ENCODE results near the gene SIRPB2. TPM values are rescaled to one million over a fixed set of nuclear protein-coding genes. Genes with fewer than 3 reads are reported as not detected.

The SIRPB2 gene
- polyA plus RNA-seq, 2 donors: 0.41 to 0.75 TPM

GRCh38 chr20:1467355-1468116 lies 23.7 kb downstream of the SIRPB2 start:
- WGBS, 2 donors: 48 to 56% methylated on average over 22 of the region's 22 CpGs
- peak overlapping the region; percentile 26 to 36 for H3K27ac ChIP-seq (ENCODE audit: low read depth in 2 of 2, low read length in 1 of 2)
- peaks cover 5 to 13% of the 10 kb centered on the region in 2 donors for H3K4me1 ChIP-seq (ENCODE audit: control insufficient read depth in 2 of 2, insufficient read depth in 2 of 2, low read length in 1 of 2)
- H3K4me3 ChIP-seq (ENCODE audit: low read depth in 1 of 2, low read length in 2 of 2): no peak overlapping the region
- H3K36me3 ChIP-seq (ENCODE audit: control insufficient read depth in 2 of 2, insufficient read depth in 2 of 2, low read length in 1 of 2): peaks cover 0 to 4% of the 10 kb centered on the region in 2 donors
- no peaks in the 10 kb centered on the region for H3K27me3 ChIP-seq (ENCODE audit: control insufficient read depth in 1 of 2, insufficient read depth in 2 of 2, low read length in 2 of 2)
- H3K9me3 ChIP-seq (ENCODE audit: control insufficient read depth in 2 of 2, insufficient read depth in 1 of 2, low read depth in 1 of 2, low read length in 1 of 2): no peaks in the 10 kb centered on the region

GRCh38 chr20:1467082-1467354 lies 24.2 kb downstream of the SIRPB2 start:
- 1 to 9% methylated on average over 7 of the region's 7 CpGs for WGBS, 2 donors
- Histone ChIP-seq H3K36me3 (ENCODE audit: control insufficient read depth in 2 of 2, insufficient read depth in 2 of 2, low read length in 1 of 2) (peaks cover 0 to 4% of the 10 kb centered on the region in 2 donors), H3K4me1 (ENCODE audit: control insufficient read depth in 2 of 2, insufficient read depth in 2 of 2, low read length in 1 of 2) (peaks cover 5 to 13% of the 10 kb centered on the region in 2 donors), H3K27me3 (ENCODE audit: control insufficient read depth in 1 of 2, insufficient read depth in 2 of 2, low read length in 2 of 2) (no peaks in the 10 kb centered on the region), H3K27ac (ENCODE audit: low read depth in 2 of 2, low read length in 1 of 2) (peak overlapping the region; percentile 26 to 36), H3K9me3 (ENCODE audit: control insufficient read depth in 2 of 2, insufficient read depth in 1 of 2, low read depth in 1 of 2, low read length in 1 of 2) (no peaks in the 10 kb centered on the region), H3K4me3 (ENCODE audit: low read depth in 1 of 2, low read length in 2 of 2) (no peak overlapping the region)

- H3K27me3 ChIP-seq (ENCODE audit: control insufficient read depth in 1 of 2, insufficient read depth in 2 of 2, low read length in 2 of 2): no peaks in the 10 kb centered on the region
- WGBS, 2 donors: 0 to 1% methylated on average over 85 to 104 of the region's 104 CpGs
- H3K9me3 ChIP-seq (ENCODE audit: control insufficient read depth in 2 of 2, insufficient read depth in 1 of 2, low read depth in 1 of 2, low read length in 1 of 2): no peaks in the 10 kb centered on the region
- H3K36me3 ChIP-seq (ENCODE audit: control insufficient read depth in 2 of 2, insufficient read depth in 2 of 2, low read length in 1 of 2): peaks cover 1 to 4% of the 10 kb centered on the region in 2 donors
- H3K4me1 ChIP-seq (ENCODE audit: control insufficient read depth in 2 of 2, insufficient read depth in 2 of 2, low read length in 1 of 2): peaks cover 5 to 13% of the 10 kb centered on the region in 2 donors
- H3K4me3 ChIP-seq (ENCODE audit: low read depth in 1 of 2, low read length in 2 of 2): peak within 1 kb of the TSS; percentile 87 to 92
- peak within 1 kb of the TSS; percentile 95 to 97 for H3K27ac ChIP-seq (ENCODE audit: low read depth in 2 of 2, low read length in 1 of 2)
Measured at GRCh38 chr20:1466211-1467081, 24.8 kb downstream of the SIRPB2 start, which contains the start of gene NSFL1C. TSS of gene NSFL1C (minus strand) at chr20:1466849. CDS start at chr20:1466824, 25 bp downstream.

DNA sequence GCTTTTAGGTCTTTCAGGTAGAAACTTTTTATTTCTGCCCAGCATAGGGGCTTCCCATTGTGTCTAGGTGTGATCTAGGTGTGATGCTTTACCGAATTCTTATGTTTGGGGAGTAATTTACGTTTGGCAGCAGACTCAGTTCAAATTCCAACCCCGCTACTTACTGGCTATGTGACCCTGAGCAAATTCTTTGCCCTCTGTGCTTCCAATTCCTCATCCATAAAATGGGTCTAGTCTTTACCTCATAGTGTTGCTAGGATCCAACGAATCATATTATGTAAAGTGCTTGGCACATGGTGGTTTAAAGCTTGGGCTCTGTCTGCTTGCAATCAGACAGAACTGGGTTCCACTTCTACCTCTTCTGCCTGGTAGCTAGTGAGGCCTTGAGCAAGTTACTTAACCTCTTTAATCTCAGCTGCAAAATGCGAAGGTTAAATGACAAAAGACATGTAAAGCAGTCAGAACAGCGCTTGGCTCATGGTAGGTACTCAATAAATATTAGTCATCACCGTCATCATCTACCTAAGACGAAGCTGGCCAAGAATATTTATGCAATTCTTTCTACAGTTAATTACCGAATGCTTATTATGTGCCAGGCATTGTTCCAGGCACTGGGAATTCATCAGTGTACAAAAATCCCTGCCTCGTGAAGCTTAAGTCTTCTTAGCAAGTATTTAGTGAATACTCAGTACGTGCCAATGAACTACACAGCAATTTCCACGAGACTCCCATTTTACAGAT lies 25.6 kb downstream of the SIRPB2 start:
- H3K27ac ChIP-seq (ENCODE audit: low read depth in 2 of 2, low read length in 1 of 2): peak overlapping the region; percentile 95 to 97
- H3K9me3 ChIP-seq (ENCODE audit: control insufficient read depth in 2 of 2, insufficient read depth in 1 of 2, low read depth in 1 of 2, low read length in 1 of 2): no peaks in the 10 kb centered on the region
- no peaks in the 10 kb centered on the region for H3K27me3 ChIP-seq (ENCODE audit: control insufficient read depth in 1 of 2, insufficient read depth in 2 of 2, low read length in 2 of 2)
- WGBS, 2 donors: 32 to 33% methylated on average over 12 of the region's 12 CpGs
- H3K4me3 ChIP-seq (ENCODE audit: low read depth in 1 of 2, low read length in 2 of 2): peak overlapping the region; percentile 87 to 92
- H3K4me1 ChIP-seq (ENCODE audit: control insufficient read depth in 2 of 2, insufficient read depth in 2 of 2, low read length in 1 of 2): peaks cover 5 to 13% of the 10 kb centered on the region in 2 donors
- peaks cover 4 to 6% of the 10 kb centered on the region in 2 donors for H3K36me3 ChIP-seq (ENCODE audit: control insufficient read depth in 2 of 2, insufficient read depth in 2 of 2, low read length in 1 of 2)

GRCh38 chr20:1463971-1464570 lies 27.1 kb downstream of the SIRPB2 start:
- WGBS, 2 donors: 92 to 95% methylated on average over 9 of the region's 9 CpGs
- H3K9me3 ChIP-seq (ENCODE audit: control insufficient read depth in 2 of 2, insufficient read depth in 1 of 2, low read depth in 1 of 2, low read length in 1 of 2): no peaks in the 10 kb centered on the region
- H3K27me3 ChIP-seq (ENCODE audit: control insufficient read depth in 1 of 2, insufficient read depth in 2 of 2, low read length in 2 of 2): no peaks in the 10 kb centered on the region
- H3K4me1 ChIP-seq (ENCODE audit: control insufficient read depth in 2 of 2, insufficient read depth in 2 of 2, low read length in 1 of 2): peaks cover 5 to 11% of the 10 kb centered on the region in 2 donors
- H3K36me3 ChIP-seq (ENCODE audit: control insufficient read depth in 2 of 2, insufficient read depth in 2 of 2, low read length in 1 of 2): peaks cover 4 to 6% of the 10 kb centered on the region in 2 donors
- H3K4me3 ChIP-seq (ENCODE audit: low read depth in 1 of 2, low read length in 2 of 2): no peak overlapping the region
- no peak overlapping the region for H3K27ac ChIP-seq (ENCODE audit: low read depth in 2 of 2, low read length in 1 of 2)

- H3K27ac ChIP-seq (ENCODE audit: low read depth in 2 of 2, low read length in 1 of 2): no peak overlapping the region
- WGBS, 2 donors: 76 to 80% methylated on average over 3 of the region's 3 CpGs
- H3K9me3 ChIP-seq (ENCODE audit: control insufficient read depth in 2 of 2, insufficient read depth in 1 of 2, low read depth in 1 of 2, low read length in 1 of 2): no peaks in the 10 kb centered on the region
- no peak overlapping the region for H3K4me3 ChIP-seq (ENCODE audit: low read depth in 1 of 2, low read length in 2 of 2)
- peaks cover 5 to 11% of the 10 kb centered on the region in 2 donors for H3K4me1 ChIP-seq (ENCODE audit: control insufficient read depth in 2 of 2, insufficient read depth in 2 of 2, low read length in 1 of 2)
- H3K36me3 ChIP-seq (ENCODE audit: control insufficient read depth in 2 of 2, insufficient read depth in 2 of 2, low read length in 1 of 2): peaks cover 4 to 9% of the 10 kb centered on the region in 2 donors
- no peaks in the 10 kb centered on the region for H3K27me3 ChIP-seq (ENCODE audit: control insufficient read depth in 1 of 2, insufficient read depth in 2 of 2, low read length in 2 of 2)
Measured at GRCh38 chr20:1462834-1463233, 28.4 kb downstream of the SIRPB2 start.

- H3K27me3 ChIP-seq (ENCODE audit: control insufficient read depth in 1 of 2, insufficient read depth in 2 of 2, low read length in 2 of 2): no peaks in the 10 kb centered on the region
- no peaks in the 10 kb centered on the region for H3K9me3 ChIP-seq (ENCODE audit: control insufficient read depth in 2 of 2, insufficient read depth in 1 of 2, low read depth in 1 of 2, low read length in 1 of 2)
- H3K36me3 ChIP-seq (ENCODE audit: control insufficient read depth in 2 of 2, insufficient read depth in 2 of 2, low read length in 1 of 2): peaks cover 4 to 11% of the 10 kb centered on the region in 2 donors
- H3K27ac ChIP-seq (ENCODE audit: low read depth in 2 of 2, low read length in 1 of 2): no peak overlapping the region
- peaks cover 5 to 7% of the 10 kb centered on the region in 2 donors for H3K4me1 ChIP-seq (ENCODE audit: control insufficient read depth in 2 of 2, insufficient read depth in 2 of 2, low read length in 1 of 2)
- H3K4me3 ChIP-seq (ENCODE audit: low read depth in 1 of 2, low read length in 2 of 2): no peak overlapping the region
- WGBS, 2 donors: 93% methylated on average over 3 of the region's 3 CpGs
Measured at GRCh38 chr20:1462001-1462400, 29.2 kb downstream of the SIRPB2 start.

DNA sequence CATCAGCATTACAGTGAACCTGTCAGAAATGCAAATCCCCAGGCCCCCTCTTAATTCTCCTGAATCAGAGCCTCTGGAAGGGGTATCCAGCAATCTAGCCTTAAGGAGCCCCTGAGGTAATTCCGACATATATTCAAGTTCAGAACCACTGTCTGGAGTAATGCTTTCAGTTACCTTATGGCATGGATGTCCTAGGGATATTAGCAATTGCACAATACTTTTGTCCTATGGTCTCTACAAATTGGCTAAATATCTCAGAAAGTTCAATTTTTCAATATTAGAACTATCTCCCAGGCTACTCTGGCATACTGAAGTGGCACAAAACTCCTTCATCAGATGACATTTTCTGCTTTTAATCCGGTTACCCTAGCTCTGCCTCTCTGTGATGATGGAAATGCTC lies 30.9 kb downstream of the SIRPB2 start:
- H3K9me3 ChIP-seq (ENCODE audit: control insufficient read depth in 2 of 2, insufficient read depth in 1 of 2, low read depth in 1 of 2, low read length in 1 of 2): peaks cover 0 to 3% of the 10 kb centered on the region in 2 donors
- H3K36me3 ChIP-seq (ENCODE audit: control insufficient read depth in 2 of 2, insufficient read depth in 2 of 2, low read length in 1 of 2): peaks cover 9 to 18% of the 10 kb centered on the region in 2 donors
- H3K27ac ChIP-seq (ENCODE audit: low read depth in 2 of 2, low read length in 1 of 2): no peak overlapping the region
- H3K4me1 ChIP-seq (ENCODE audit: control insufficient read depth in 2 of 2, insufficient read depth in 2 of 2, low read length in 1 of 2): peaks cover 2 to 6% of the 10 kb centered on the region in 2 donors
- 94 to 98% methylated on average over 2 of the region's 2 CpGs for WGBS, 2 donors
- no peaks in the 10 kb centered on the region for H3K27me3 ChIP-seq (ENCODE audit: control insufficient read depth in 1 of 2, insufficient read depth in 2 of 2, low read length in 2 of 2)
- no peak overlapping the region for H3K4me3 ChIP-seq (ENCODE audit: low read depth in 1 of 2, low read length in 2 of 2)

DNA sequence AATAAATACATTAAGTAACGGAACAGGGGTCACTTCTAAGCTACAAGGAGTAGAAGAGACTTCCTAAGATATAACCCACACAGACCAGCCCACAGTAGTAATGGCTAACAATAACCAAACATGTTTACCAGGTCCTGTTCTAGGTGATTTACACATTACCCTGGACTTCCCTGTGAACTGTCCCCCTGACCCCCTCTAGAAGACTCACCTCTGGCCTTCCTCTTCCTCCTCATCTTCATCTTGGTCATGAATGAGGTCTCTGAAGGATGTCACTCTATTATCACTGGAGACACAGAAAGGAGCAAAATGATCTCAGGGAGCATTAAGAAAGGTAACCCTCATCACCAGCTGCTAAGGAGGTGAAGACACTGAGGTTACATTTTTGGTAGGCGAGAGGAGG lies 33.2 kb downstream of the SIRPB2 start:
- no peak overlapping the region for H3K27ac ChIP-seq (ENCODE audit: low read depth in 2 of 2, low read length in 1 of 2)
- H3K9me3 ChIP-seq (ENCODE audit: control insufficient read depth in 2 of 2, insufficient read depth in 1 of 2, low read depth in 1 of 2, low read length in 1 of 2): peaks cover 0 to 3% of the 10 kb centered on the region in 2 donors
- H3K36me3 ChIP-seq (ENCODE audit: control insufficient read depth in 2 of 2, insufficient read depth in 2 of 2, low read length in 1 of 2): peaks cover 19 to 31% of the 10 kb centered on the region in 2 donors
- H3K4me1 ChIP-seq (ENCODE audit: control insufficient read depth in 2 of 2, insufficient read depth in 2 of 2, low read length in 1 of 2): no peaks in the 10 kb centered on the region
- WGBS, 2 donors: 96 to 100% methylated on average over 2 of the region's 2 CpGs
- no peaks in the 10 kb centered on the region for H3K27me3 ChIP-seq (ENCODE audit: control insufficient read depth in 1 of 2, insufficient read depth in 2 of 2, low read length in 2 of 2)
- no peak overlapping the region for H3K4me3 ChIP-seq (ENCODE audit: low read depth in 1 of 2, low read length in 2 of 2)
